ENCODE results near the gene PRKCA. TPM values are rescaled to one million over a fixed set of nuclear protein-coding genes. Genes with fewer than 3 reads are reported as not detected.

The PRKCA gene
- total and polyA plus RNA-seq, 9 of the 15 experiments (the other 6 are each of a cell fraction or from before 2014, with no cell fraction given), result 3.2 to 33.0 (median 17.8) TPM

- ATAC-seq (no peak), FAIRE-seq (no peak), DNase-seq (ENCODE audit: extremely low read depth in 1 of 4, low spot score in 3 of 4) (no peak)
- intact Hi-C loops (cut with micrococcal nuclease) (no loop called here), in situ Hi-C loops (cut with MboI) (no loop called here)
- ChIA-PET POLR2A (interaction anchor here (0.6 to 1.3 kb wide), 2 partner anchors 9 to 11 kb away, joined by 3 to 4 read pairs; no protein-coding TSS in a partner anchor), CTCF (ENCODE audit: low intra/inter-chr PET ratio) (no interaction called here)
- H3K9me1 ChIP-seq (ENCODE audit: control insufficient read depth, insufficient read depth, low read length), result no peaks in the 10 kb centered on the region
- H3K36me3 ChIP-seq (ENCODE audit: control insufficient read depth, insufficient read depth, low read length), result no peaks in the 10 kb centered on the region
- no peak for TF ChIP-seq HNRNPK (IDR thresholded peaks at IDR 0.05; ENCODE audit: low read depth, low read length, poor library complexity, severe bottlenecking)
- no peak for TF ChIP-seq ZNF431 (CRISPR knock-in tag; IDR thresholded peaks at IDR 0.05)
- TF ChIP-seq CSDE1 (IDR thresholded peaks at IDR 0.05), result no peak
- no peak for TF ChIP-seq ZNF3 (CRISPR knock-in tag; IDR thresholded peaks at IDR 0.05)
- no peak for TF ChIP-seq HCFC1 (IDR thresholded peaks at IDR 0.05; ENCODE audit: low read depth, low read length)
- no peak for TF ChIP-seq KLF1 (tag; IDR thresholded peaks at IDR 0.05)
- TF ChIP-seq MYNN (IDR thresholded peaks at IDR 0.05), result no peak
- no peak for TF ChIP-seq MYNN (CRISPR knock-in tag; IDR thresholded peaks at IDR 0.05)
- no peak for TF ChIP-seq ZNF445 (CRISPR knock-in tag; IDR thresholded peaks at IDR 0.05; ENCODE audit: low read depth)
- no peak for TF ChIP-seq CBFA2T3 (IDR thresholded peaks at IDR 0.05)
- no peak for TF ChIP-seq THAP12 (CRISPR knock-in tag; IDR thresholded peaks at IDR 0.05)
- no peak for TF ChIP-seq CEBPZ (IDR thresholded peaks at IDR 0.05; ENCODE audit: borderline replicate concordance, low read depth, low read length)
- TF ChIP-seq SNIP1 (IDR thresholded peaks at IDR 0.05; ENCODE audit: low read depth), result no peak
- no peak for TF ChIP-seq SMAD3 (CRISPR knock-in tag; conservative IDR thresholded peaks at IDR 0.05)
- TF ChIP-seq ZNF551 (CRISPR knock-in tag; IDR thresholded peaks at IDR 0.05), result no peak
- no peak overlapping the region for H3K27ac ChIP-seq (ENCODE audit: extremely low read depth, low read depth, low read length)
- H3K9ac ChIP-seq (ENCODE audit: insufficient read depth in 1 of 2, low read depth in 2 of 2, low read length in 2 of 2), result no peak overlapping the region
- no peaks in the 10 kb centered on the region for H4K20me1 ChIP-seq (replicated peaks; ENCODE audit: control insufficient read depth, insufficient read depth, low read length)
- no peaks in the 10 kb centered on the region for H3K9me3 ChIP-seq (replicated peaks; ENCODE audit: control insufficient read depth, insufficient read depth, low read depth, low read length)
- no peak overlapping the region for H2AFZ ChIP-seq (ENCODE audit: low read depth, low read length)
- no peak overlapping the region for H3K4me2 ChIP-seq (ENCODE audit: insufficient read depth, low read length)
- 81% methylated on average over 7 of the region's 7 CpGs for WGBS (ENCODE audit: insufficient coverage, low coverage, missing lambda C conversion rate)
- BruUV-seq (replicated peaks), result no TSS peak
- H3K4me3 ChIP-seq, result no peak overlapping the region
- H3K27me3 ChIP-seq (ENCODE audit: control insufficient read depth in 2 of 2, insufficient read depth in 2 of 2, low read length in 2 of 2), result no peaks in the 10 kb centered on the region
- no peaks in the 10 kb centered on the region; the same call in 1 of the 3 replicates for H3K79me2 ChIP-seq (ENCODE audit: control insufficient read depth, insufficient read depth, low read length)
- H3K4me1 ChIP-seq (replicated peaks in 1 of 2; ENCODE audit: control insufficient read depth in 2 of 2, insufficient read depth in 2 of 2, low read length in 2 of 2), result peaks cover 3 to 5% of the 10 kb centered on the region in 2 experiments; a peak in 2 of 5 replicates
These were observed 178.4 kb downstream of the PRKCA start for GRCh38 chr17:66480802-66481201.

Measured in K562 (cell line).